RWPE1 (cell line): Measurements from ENCODE around the gene YJEFN3.
A peak's percentile ranks its signal among the peaks of the same experiment; 100 is the strongest.

Experiments used
- CTCF ChIA-PET: fragments of 350-600 bp; sonication (Branson Sonifier 250); formaldehyde crosslinking; extraction: SDS; loops from one replicate; lab custom pipeline; 2021; lab: Yijun Ruan, JAX
- POLR2A ChIA-PET: fragments of 400-600 bp; formaldehyde crosslinking; extraction: SDS; loops from one replicate; lab custom pipeline; 2020; ENCODE audit warnings: antibody characterized with exemption; ENCODE audit not compliant: low non-redundant PET; lab: Yijun Ruan, JAX
- DNase-seq: peaks from one replicate; pipeline ENCODE4 v3.0.0; 2012; ENCODE audit warnings: low spot score
- H3K27ac ChIP-seq: fragments of 450-650 bp; 2 replicates; pipeline ENCODE4 v1.5.1; 2017
- CTCF ChIP-seq: fragments of 450-650 bp; conservative IDR thresholded peaks from 2 replicates; pipeline ENCODE4 v1.5.1; 2017; ENCODE audit warnings: low read depth, mild to moderate bottlenecking

YJEFN3 gene

GRCh38 chr19:19504754-19505668 lies 23.7 kb upstream of the YJEFN3 start:
- POLR2A ChIA-PET = no interaction called here
- no peak overlapping the region for H3K27ac ChIP-seq
- no peak for DNase-seq
- TF ChIP-seq CTCF = no peak
- CTCF ChIA-PET = interaction anchor here (0.6 to 1.1 kb wide), 4 partner anchors 9 to 123 kb away, joined by 3 to 6 read pairs (median 5); no protein-coding TSS in a partner anchor

DNA sequence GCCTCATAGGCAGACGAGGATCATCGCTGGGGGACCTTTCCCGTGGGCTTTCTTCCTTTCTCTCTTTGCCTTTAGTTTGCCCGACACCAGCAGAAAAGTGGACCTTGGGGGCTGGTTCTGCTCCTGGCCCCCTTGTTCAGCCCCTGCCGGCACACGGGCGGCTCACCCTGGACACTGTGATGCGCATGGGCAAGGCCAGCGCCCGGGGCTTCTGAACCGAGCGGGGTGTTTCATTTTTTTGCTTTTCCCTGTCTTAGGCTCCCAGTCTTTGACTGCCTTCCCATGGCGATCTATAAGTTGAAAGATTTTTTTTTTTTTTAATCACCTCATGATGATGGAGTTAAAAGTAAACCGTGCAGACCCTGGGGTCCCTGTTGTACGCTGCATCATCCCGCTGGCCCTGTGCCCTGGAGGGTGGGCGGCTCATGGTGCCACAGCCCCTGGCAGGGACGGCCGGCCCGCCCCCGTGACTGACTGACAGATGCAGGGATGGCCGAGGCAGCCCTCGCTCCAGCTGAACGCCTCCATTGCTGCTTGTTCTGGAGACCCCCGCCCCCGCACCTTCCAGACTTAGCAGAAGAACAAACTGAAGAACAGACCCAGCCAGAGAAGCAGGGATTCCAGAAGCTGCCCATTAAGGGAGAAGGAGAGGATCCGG lies 22.9 kb upstream of the YJEFN3 start:
- ChIA-PET CTCF (interaction anchor here (0.6 kb wide), 1 partner anchor 13 kb away, joined by 4 read pairs; no protein-coding TSS in a partner anchor), POLR2A (no interaction called here)
- TF ChIP-seq CTCF = no peak
- peak overlapping the region; percentile 4; the same call in 1 of the 2 replicates for H3K27ac ChIP-seq
- DNase-seq = no peak

- no peak for TF ChIP-seq CTCF
- POLR2A ChIA-PET = no interaction called here
- DNase-seq = no peak
- CTCF ChIA-PET = interaction anchor here (0.5 kb wide), 1 partner anchor 57 kb away, joined by 3 read pairs; no protein-coding TSS in a partner anchor
- peak overlapping the region; percentile 4; the same call in 1 of the 2 replicates for H3K27ac ChIP-seq
These were observed 22.1 kb upstream of the YJEFN3 start for GRCh38 chr19:19506592-19506991.

- DNase-seq = no peak
- POLR2A ChIA-PET = no interaction called here
- no peak overlapping the region for H3K27ac ChIP-seq
- CTCF ChIA-PET = interaction anchor here (0.5 kb wide), 1 partner anchor 58 kb away, joined by 3 read pairs; no protein-coding TSS in a partner anchor
- TF ChIP-seq CTCF = no peak
These were observed 21.4 kb upstream of the YJEFN3 start for GRCh38 chr19:19507354-19507753.

- CTCF ChIA-PET = no interaction called here
- POLR2A ChIA-PET = no interaction called here
- TF ChIP-seq CTCF = no peak
These were observed 20.5 kb upstream of the YJEFN3 start for GRCh38 chr19:19508217-19508616.

GRCh38 chr19:19510432-19510831 lies 18.3 kb upstream of the YJEFN3 start:
- peak overlapping the region; percentile 30 for H3K27ac ChIP-seq
- TF ChIP-seq CTCF = no peak
- no peak for DNase-seq
- CTCF ChIA-PET = no interaction called here
- POLR2A ChIA-PET = no interaction called here

More at GRCh38 chr19:19508217-19508616, 20.5 kb upstream of the YJEFN3 start:
- peak overlapping the region; percentile 19; the same call in 1 of the 2 replicates for H3K27ac ChIP-seq
- no peak for DNase-seq
